GM12878 (cell line): ENCODE results near the gene HOXD1.

Experiments used
- CREB1 ChIP-seq: IDR thresholded peaks from 2 replicates; pipeline ENCODE4 v1.6.1; 2012; ENCODE audit warnings: low read depth, mild to moderate bottlenecking, inconsistent platforms
- CREM ChIP-seq: IDR thresholded peaks from 2 replicates; pipeline ENCODE4 v1.6.1; 2014; ENCODE audit warnings: antibody characterized with exemption, low read depth
- CTCF ChIP-seq, 3 experiments: IDR thresholded peaks in 2 of 3; conservative IDR thresholded peaks in 1 of 3; 2 replicates each; pipeline ENCODE4 v1.5.1; 2011; ENCODE audit warnings: low read depth in 3 of 3, low read length in 3 of 3, mild to moderate bottlenecking in 3 of 3, control low read depth in 2 of 3, moderate library complexity in 2 of 3, inconsistent platforms in 1 of 3, mixed read lengths in 1 of 3; ENCODE audit not compliant: control insufficient read depth in 2 of 3, insufficient read depth in 1 of 3; ENCODE audit errors: extremely low read depth in 1 of 3
- EZH2 ChIP-seq: IDR thresholded peaks from 2 replicates; pipeline ENCODE4 v1.6.1; 2012; ENCODE audit warnings: low read depth, mild to moderate bottlenecking, control low read depth, inconsistent platforms, low read length, borderline replicate concordance; ENCODE audit not compliant: control insufficient read depth
- IRF3 ChIP-seq: fragments of 450-650 bp; IDR thresholded peaks from 2 replicates; pipeline ENCODE4 v1.6.1; 2014; ENCODE audit warnings: mild to moderate bottlenecking
- MEF2A ChIP-seq: IDR thresholded peaks from 2 replicates; pipeline ENCODE4 v1.6.1; 2011; ENCODE audit warnings: low read depth, mild to moderate bottlenecking, low read length, moderate library complexity; ENCODE audit not compliant: insufficient read depth
- RFX5 ChIP-seq: IDR thresholded peaks from 2 replicates; pipeline ENCODE4 v1.6.1; 2011; ENCODE audit warnings: low read depth, low read length, improper control_type of control experiment
- SP1 ChIP-seq: IDR thresholded peaks from one replicate; pipeline ENCODE4 v1.6.1; 2011; ENCODE audit warnings: low read depth, low read length
- TBL1XR1 ChIP-seq: IDR thresholded peaks from 2 replicates; pipeline ENCODE4 v1.6.1; 2012; ENCODE audit warnings: low read depth, low read length, improper control_type of control experiment
- USF1 ChIP-seq: IDR thresholded peaks from 2 replicates; pipeline ENCODE4 v1.6.1; 2011; ENCODE audit warnings: borderline replicate concordance, low read depth, mild to moderate bottlenecking, moderate library complexity, mixed read lengths, low read length; ENCODE audit not compliant: insufficient read depth; ENCODE audit errors: extremely low read length
- ZZZ3 ChIP-seq: IDR thresholded peaks from 2 replicates; pipeline ENCODE4 v1.6.1; 2011; ENCODE audit warnings: low read depth; ENCODE audit not compliant: control insufficient read depth, insufficient read length

- TF ChIP-seq SP1 = no peak
- no peak for TF ChIP-seq CREB1
- no peak for TF ChIP-seq EZH2
- no peak for TF ChIP-seq RFX5
- no peak for TF ChIP-seq MEF2A
- no peak for TF ChIP-seq TBL1XR1
- TF ChIP-seq CTCF (IDR thresholded peaks at IDR 0.05 in 2 of 3, conservative IDR thresholded peaks at IDR 0.05 in 1 of 3; ENCODE audit: control insufficient read depth in 2 of 3, extremely low read depth in 1 of 3, insufficient read depth in 1 of 3, low read depth in 3 of 3, low read length in 3 of 3) = no peak
- TF ChIP-seq USF1 = no peak
- no peak for TF ChIP-seq IRF3
- TF ChIP-seq CREM = no peak
- no peak for TF ChIP-seq ZZZ3
Measured at GRCh38 chr2:176162911-176163671, 25.4 kb upstream of the HOXD1 start.
